Activated gamma-delta T cell treated with Interleukin-2 at 50 U/mL for 16 hours (primary cell): ENCODE results near the gene CYP2A13.
"Not testable (repeated sequence)": the region's sequence is repeated elsewhere in the genome, so short reads cannot be mapped to it uniquely, and the experiment has no call there.

Experiments
- DNase-seq: peaks from one replicate; pipeline ENCODE4 v3.0.0-alpha.2; 2020

The CYP2A13 gene

GRCh38 chr19:41088151-41088550, at the start of gene CYP2A13:
Gene CYP2A13, plus strand, starts transcription at chr19:41088451. Its CDS starts 21 bp downstream, at chr19:41088472.
- no peak for DNase-seq

DNA sequence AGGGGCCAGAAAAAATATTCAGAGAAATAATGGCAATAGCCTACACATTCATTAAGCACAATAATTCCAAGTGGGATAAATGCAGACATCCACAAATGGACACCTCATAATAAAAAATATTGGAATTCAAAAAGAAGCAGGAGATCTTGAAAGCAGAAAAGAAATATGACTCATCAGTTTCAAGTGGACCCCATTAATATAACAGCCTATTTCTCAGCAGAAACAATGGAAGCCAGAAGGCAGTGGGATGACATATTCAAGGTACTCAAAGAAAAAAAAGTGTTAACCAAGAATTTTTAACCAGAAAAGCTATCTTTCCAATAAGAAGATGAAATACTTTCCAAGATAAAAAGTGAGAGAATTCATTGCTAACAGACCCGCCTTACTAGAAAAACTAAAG, 48.4 kb upstream of the CYP2A13 start:
- no peak for DNase-seq

- DNase-seq, result not testable (repeated sequence)
Observed at GRCh38 chr19:41045095-41045494, 43.2 kb upstream of the CYP2A13 start.

DNA sequence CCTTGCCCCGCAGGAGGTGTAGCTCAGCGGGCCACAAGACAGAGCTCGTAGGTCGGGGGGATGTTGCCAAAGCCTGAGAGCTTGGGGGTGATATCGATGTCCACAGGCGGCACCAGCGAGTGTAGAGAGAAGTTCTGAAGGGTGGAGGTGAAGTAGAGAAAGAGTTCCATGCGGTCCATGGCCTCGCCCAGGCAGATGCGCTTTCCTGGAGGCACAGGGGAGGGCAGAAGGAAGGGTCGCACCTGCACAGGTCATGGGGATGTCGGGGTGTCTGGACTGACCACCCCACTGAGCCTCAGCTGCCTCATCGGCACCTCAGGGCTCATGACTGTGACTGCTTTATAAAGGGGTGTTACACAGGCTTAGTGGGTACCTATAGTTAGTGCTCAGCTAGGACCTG, 37.8 kb upstream of the CYP2A13 start:
- no peak for DNase-seq

DNA sequence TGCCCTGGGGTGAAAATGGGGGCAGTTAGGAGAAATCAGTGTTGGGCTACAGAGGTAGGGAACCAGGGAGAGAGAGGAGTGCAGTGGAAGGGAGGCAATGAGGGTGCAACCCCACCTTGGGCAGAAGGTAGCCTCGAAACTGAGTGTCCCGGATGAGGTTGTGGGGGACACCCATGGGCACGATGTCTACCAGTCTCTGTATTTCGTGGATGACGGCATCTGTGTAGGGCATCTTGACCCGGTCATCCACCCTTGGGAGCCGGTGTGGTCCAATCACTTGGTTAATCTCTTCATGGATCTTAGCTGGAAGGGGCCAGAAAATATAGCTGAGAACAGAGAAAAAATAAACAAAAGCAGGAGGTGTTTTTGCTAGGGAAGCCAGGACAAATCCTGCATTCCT, 36.1 kb upstream of the CYP2A13 start:
- not testable (repeated sequence) for DNase-seq

GRCh38 chr19:41053331-41053730, 34.9 kb upstream of the CYP2A13 start:
- DNase-seq, result not testable (repeated sequence)

DNA sequence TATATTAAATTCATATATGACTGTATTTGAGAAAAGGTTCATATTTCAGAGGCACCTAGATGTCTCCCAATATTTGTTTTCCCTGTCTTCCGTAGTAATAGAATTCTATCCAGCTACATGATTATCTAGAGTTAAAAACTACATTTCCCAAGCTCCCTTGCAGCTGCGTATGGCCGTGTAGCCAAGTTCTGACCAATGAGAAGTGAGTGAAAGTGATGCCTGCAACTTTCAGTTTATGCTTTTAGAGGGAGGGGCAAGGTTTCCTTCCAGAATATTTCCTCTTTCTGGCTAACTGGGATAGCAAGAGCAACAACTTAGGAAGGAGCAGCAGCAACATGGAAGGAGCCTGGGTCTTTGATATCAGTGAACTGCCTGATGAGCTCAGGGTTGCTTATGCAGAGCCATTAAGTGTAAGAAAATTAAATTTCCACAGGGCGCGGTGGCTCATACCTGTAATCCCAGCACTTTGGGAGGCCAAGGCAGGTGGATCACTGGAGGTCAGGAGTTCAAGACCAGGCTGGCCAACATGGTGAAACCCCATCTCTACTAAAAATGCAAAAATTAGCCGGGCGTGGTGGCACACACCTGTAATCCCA, 23.2 kb upstream of the CYP2A13 start:
- no peak for DNase-seq

DNA sequence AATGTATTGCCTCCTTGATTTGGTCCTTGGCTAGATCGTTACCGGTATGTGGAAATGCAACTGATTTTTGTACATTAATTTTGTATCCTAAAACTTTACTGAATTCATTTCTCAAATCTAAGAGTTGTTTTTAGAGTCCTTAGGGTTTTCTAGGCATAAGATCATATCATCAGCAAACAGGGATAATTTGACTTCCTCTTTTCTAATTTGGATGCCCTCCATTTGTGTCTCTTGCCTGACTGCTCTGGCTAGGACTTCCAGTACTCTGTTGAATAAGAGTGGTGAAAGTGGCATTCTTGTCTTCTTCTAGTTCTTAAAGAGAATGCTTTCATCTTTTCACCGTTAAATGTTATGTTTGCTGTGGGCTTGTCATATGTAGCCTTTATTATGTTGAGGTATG, 12.0 kb upstream of the CYP2A13 start:
- DNase-seq, result no peak

DNA sequence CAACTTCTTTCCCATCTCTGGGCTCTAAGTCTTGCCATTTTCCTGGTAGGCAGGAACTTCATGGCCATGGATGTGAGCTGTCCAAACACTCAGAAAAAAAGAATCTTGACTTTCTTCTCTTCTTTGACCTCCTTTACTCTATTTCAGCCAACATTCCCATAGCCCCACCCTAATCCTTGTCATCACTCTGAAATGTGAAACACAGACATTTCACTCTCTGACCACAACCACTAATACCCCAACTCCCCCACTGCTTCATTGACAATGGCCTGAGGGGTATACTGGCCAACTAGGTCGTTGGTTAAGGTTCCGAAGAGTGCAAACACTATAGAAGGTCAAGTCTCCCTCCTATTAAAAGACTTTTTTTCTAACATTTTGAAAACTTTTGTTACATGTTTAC, 4.7 kb upstream of the CYP2A13 start:
- no peak for DNase-seq

DNA sequence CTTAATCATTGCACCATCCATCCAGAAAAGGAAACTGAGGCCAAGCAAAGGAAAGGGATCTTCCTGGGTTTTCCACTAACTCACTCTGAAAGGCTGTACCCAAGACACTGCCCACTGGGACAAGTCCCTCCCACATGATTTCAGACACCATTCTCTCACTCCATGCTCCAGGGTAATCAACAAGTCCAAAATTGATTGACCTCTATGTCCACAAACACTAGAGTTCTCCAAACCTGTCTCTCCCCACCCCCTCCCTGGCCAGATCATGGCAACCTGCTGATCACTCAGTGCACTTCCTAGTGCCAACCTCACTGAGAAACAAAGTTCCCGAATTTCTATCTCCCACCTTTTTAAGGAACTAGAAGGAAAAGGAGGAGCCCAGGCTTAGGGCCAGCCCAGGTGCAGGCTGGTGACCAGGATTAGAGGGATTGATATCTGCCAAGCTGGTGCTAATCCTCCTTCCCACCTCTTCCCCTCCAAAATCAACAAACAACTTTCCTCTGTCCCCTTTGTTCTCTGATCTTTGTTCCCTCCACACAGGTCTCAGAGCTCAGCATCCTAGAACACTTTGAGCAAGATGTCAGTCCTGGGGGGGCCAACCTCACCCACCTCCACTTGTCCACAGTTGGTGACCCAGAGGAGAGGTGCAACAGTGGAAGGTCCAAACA, 2.4 kb upstream of the CYP2A13 start:
- no peak for DNase-seq

GRCh38 chr19:41089959-41090358, 1.7 kb downstream of the CYP2A13 start:
- DNase-seq, result no peak

DNA sequence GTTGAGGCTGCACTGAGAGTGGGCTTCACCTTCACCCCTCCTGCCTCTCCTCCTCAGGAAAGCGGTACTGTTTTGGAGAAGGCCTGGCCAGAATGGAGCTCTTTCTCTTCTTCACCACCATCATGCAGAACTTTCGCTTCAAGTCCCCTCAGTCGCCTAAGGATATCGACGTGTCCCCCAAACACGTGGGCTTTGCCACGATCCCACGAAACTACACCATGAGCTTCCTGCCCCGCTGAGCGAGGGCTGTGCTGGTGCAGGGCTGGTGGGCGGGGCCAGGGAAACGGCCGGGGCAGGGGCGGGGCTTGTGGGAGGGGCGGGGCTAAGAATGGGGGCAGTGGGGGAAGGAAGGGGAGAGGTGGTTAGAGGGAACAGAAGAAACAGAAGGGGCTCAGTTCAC, 7.5 kb downstream of the CYP2A13 start:
- DNase-seq, result no peak

GRCh38 chr19:41096353-41096752, 8.1 kb downstream of the CYP2A13 start:
- DNase-seq, result no peak

DNA sequence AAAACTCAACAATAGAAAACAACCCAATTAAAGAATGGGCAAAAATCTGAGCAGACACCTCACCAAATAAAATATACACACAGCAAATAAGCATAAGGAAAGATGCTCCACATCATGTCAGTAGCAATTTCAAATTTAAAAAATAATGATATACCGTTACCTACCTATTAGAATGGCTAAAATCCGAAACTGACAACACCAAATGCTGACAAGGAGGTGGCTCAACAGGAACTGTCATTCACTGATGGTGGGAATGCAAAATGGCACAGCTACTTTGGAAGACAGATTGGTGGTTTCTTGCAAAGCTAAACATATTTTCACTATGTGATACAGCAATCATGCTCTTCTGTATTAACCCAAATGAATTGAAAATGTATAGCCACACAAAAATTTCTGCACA, 9.1 kb downstream of the CYP2A13 start:
- no peak for DNase-seq

DNA sequence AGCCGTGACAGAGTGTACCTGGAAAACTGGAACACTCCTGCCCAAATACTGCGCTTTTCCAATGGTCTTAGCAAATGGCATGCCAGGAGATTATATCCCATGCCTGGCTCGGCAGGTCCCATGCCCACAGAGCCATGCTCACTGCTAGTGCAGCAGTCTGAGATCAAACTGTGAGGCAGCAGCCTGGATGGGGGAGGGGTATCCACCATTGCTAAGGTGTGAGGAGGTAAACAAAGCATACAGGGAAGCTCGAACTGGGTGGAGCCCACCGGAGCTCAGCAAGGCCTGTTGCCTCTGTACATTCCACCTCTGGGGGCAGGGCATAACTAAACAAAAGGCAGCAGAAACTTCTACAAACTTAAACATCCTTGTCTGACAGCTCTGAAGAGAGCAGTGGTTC, 10.5 kb downstream of the CYP2A13 start:
- no peak for DNase-seq

GRCh38 chr19:41102210-41102609, 14.0 kb downstream of the CYP2A13 start:
- not testable (repeated sequence) for DNase-seq

GRCh38 chr19:41106177-41106576, 17.9 kb downstream of the CYP2A13 start:
- no peak for DNase-seq

GRCh38 chr19:41111296-41111695, 23.0 kb downstream of the CYP2A13 start:
- DNase-seq, result no peak

DNA sequence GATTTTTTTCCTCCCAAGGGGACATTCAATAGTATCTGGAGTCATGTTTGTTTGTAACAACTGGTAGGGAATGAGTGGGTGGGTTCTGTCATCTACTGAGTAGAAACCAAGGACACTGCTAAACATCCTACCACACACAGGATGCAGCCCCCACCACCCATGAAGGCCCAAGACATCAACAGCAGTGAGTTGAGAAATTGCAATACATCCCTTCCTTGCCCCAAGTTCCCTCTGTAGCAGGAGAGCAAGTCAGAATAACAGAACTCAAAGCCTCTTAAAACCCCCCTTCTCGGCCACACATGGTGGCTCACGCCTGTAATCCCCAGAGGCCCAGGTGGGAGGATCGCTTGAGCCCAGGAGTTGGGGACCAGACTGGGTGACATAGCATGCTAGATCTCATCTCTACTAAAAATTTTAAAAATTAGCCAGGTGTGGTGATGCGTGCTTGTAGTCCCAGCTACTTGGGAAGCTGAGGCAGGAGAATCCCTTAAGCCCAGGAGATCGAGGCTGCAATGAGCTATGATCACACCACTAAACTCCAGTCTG, 23.6 kb downstream of the CYP2A13 start:
- DNase-seq, result no peak

DNA sequence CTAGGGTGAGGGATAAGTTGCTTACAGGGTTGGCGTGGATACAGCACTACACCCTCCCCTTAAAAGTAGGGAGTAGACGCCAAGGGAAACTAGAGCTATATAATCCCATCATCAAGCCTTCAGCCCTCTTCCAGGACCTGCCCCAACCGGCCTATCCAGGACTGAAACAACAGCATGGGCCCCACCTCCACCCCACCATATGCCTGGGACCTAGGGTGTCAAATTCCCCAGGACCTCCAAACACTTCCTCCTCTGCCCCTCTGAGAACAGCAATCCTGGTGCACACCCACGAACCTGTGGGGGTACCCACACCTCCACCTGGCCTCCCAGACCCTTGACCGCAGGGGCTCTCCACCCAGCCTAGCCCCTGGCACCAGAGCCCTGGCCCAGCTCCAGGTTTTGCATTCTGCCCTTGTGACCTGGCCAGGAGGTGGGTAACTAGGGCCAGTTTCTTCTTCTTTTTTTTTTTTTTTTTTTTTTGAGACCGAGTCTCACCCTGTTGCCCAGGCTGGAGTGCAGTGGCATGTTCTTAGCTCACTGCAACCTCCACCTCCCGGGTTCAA, 24.6 kb downstream of the CYP2A13 start:
- no peak for DNase-seq

GRCh38 chr19:41114132-41114531, 25.9 kb downstream of the CYP2A13 start, which contains the start of gene CYP2F1:
Gene CYP2F1, plus strand, starts transcription at chr19:41114432. Its CDS starts 1,757 bp downstream, at chr19:41116189.
- no peak for DNase-seq

DNA sequence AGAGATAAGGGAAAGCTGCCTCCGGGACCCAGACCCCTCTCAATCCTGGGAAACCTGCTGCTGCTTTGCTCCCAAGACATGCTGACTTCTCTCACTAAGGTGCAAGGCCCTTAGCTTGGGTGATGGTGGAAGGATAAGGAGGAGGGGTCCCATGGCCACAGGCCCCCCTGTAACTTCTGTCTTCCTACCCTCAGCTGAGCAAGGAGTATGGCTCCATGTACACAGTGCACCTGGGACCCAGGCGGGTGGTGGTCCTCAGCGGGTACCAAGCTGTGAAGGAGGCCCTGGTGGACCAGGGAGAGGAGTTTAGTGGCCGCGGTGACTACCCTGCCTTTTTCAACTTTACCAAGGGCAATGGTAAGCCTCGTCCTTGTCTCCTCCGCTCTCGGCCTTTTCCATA, 28.0 kb downstream of the CYP2A13 start:
- DNase-seq, result no peak

- DNase-seq, result peak; percentile 75
Observed at GRCh38 chr19:41120929-41121911, 33.0 kb downstream of the CYP2A13 start.
